Breast epithelium (tissue), 3 donors: Measurements from ENCODE around the gene PHYKPL.
"Not testable (repeated sequence)": the region's sequence is repeated elsewhere in the genome, so short reads cannot be mapped to it uniquely, and the experiment has no call there.

Experiments used
- POLR2AphosphoS5 ChIP-seq, 3 donors: sonication (generic); formaldehyde crosslinking; IDR thresholded peaks; one replicate each; pipeline ENCODE4 v1.6.1; 2017; ENCODE audit warnings: antibody characterized with exemption in 3 of 3
- TF ChIP-seq, protein P1 (sequence below), 3 donors: fragments of 450-650 bp; IDR thresholded peaks; one replicate each; pipeline ENCODE4 v1.5.1; 2016 to 2017; ENCODE audit warnings: antibody characterized with exemption in 3 of 3, mild to moderate bottlenecking in 3 of 3, moderate library complexity in 3 of 3

DNA sequence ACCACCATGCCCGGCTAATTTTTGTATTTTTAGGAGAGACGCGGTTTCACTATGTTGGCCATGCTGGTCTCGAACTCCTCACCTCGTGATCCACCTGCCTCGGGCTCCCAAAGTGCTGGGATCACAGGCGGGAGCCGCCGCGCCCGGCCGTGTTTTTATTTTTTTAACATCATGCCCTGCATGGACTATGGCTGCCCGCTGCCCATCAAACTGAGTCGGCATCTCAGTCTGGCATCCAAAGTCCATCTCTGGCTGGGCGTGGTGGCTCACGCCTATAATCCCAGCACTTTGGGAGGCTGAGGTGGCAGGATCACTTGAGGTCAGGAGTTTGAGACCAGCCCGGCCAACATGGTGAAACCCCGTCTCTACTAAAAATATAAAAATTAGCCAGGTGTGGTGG, 21.0 kb upstream of the PHYKPL start:
- TF ChIP-seq, protein P1, sequence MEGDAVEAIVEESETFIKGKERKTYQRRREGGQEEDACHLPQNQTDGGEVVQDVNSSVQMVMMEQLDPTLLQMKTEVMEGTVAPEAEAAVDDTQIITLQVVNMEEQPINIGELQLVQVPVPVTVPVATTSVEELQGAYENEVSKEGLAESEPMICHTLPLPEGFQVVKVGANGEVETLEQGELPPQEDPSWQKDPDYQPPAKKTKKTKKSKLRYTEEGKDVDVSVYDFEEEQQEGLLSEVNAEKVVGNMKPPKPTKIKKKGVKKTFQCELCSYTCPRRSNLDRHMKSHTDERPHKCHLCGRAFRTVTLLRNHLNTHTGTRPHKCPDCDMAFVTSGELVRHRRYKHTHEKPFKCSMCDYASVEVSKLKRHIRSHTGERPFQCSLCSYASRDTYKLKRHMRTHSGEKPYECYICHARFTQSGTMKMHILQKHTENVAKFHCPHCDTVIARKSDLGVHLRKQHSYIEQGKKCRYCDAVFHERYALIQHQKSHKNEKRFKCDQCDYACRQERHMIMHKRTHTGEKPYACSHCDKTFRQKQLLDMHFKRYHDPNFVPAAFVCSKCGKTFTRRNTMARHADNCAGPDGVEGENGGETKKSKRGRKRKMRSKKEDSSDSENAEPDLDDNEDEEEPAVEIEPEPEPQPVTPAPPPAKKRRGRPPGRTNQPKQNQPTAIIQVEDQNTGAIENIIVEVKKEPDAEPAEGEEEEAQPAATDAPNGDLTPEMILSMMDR (IDR thresholded peaks at IDR 0.05), result not testable (repeated sequence)
- not testable (repeated sequence) for TF ChIP-seq POLR2AphosphoS5 (IDR thresholded peaks at IDR 0.05)
